Immature natural killer cell (primary cell): ENCODE results near the gene RAP1GAP2. TPM values are rescaled to one million over a fixed set of nuclear protein-coding genes. Genes with fewer than 3 reads are reported as not detected.

Experiments
- DNase-seq, 3 donors: peaks; one replicate each; pipeline ENCODE4 v3.0.0; 2022; ENCODE audit warnings: mixed read lengths in 1 of 3
- H3K27ac Mint-ChIP-seq, 6 donors: one replicate each; pipeline ENCODE4 v1.8.0; 2020; ENCODE audit warnings: mixed read lengths in 6 of 6, mild to moderate bottlenecking in 5 of 6, inconsistent platforms in 4 of 6, moderate library complexity in 3 of 6
- H3K27me3 Mint-ChIP-seq, 3 donors: one replicate each; pipeline ENCODE4 v1.8.0; 2020 to 2021; ENCODE audit warnings: low read depth in 3 of 3, mild to moderate bottlenecking in 3 of 3, mixed read lengths in 3 of 3, moderate library complexity in 3 of 3, inconsistent platforms in 1 of 3
- H3K36me3 Mint-ChIP-seq, 3 donors: one replicate each; pipeline ENCODE4 v1.8.0; 2020; ENCODE audit warnings: mixed read lengths in 3 of 3, inconsistent platforms in 2 of 3, mild to moderate bottlenecking in 2 of 3
- H3K4me1 Mint-ChIP-seq, 2 donors: one replicate each; pipeline ENCODE4 v1.8.0; 2020; ENCODE audit warnings: inconsistent platforms in 2 of 2, mild to moderate bottlenecking in 2 of 2, mixed read lengths in 2 of 2, moderate library complexity in 1 of 2
- H3K4me3 Mint-ChIP-seq, 5 donors: one replicate each; pipeline ENCODE4 v1.8.0; 2020; ENCODE audit warnings: mild to moderate bottlenecking in 5 of 5, mixed read lengths in 5 of 5, inconsistent platforms in 3 of 5, moderate library complexity in 3 of 5
- H3K9me3 Mint-ChIP-seq, 6 donors: one replicate each; pipeline ENCODE4 v1.8.0; 2020; ENCODE audit warnings: mild to moderate bottlenecking in 6 of 6, mixed read lengths in 6 of 6, inconsistent platforms in 4 of 6, moderate library complexity in 3 of 6
- polyA plus RNA-seq, 3 donors: library from polyadenylated mRNA; unstranded; fragments of 300-500 nt; fragmentation: Illumina TruSeq; gene quantifications; one replicate each; pipeline ENCODE4 v1.2.3, GENCODE V29; 2021

The RAP1GAP2 gene
- polyA plus RNA-seq, 3 donors from 2014 or later = 2.5 to 28.9 (median 6.4) TPM

DNA sequence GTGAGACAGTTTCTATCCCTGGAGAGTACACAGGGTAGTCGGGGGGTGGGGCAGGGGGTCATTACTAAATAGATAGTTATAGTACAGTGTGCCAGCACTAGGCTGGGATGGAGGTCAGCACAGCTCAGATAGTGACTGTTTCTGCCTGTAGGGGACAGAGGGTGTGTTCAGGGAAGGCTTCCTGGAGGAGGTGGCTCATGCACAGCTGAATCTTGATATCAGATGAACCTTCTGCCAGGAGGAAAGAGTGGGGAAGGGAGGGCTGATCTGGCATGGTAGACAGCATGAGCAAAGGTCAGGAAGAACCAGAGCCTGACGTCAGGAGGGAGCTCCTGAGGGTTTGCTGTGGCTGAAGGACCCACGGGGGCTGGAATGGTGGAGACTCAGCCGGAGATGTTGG, 210.6 kb downstream of the RAP1GAP2 start:
- H3K9me3 Mint-ChIP-seq = no peaks in the 10 kb centered on the region
- H3K4me3 Mint-ChIP-seq = no peak overlapping the region
- no peak for DNase-seq
- peaks cover 32 to 37% of the 10 kb centered on the region in 2 donors for H3K4me1 Mint-ChIP-seq
- peaks cover 29 to 39% (median 38%) of the 10 kb centered on the region in 3 donors for H3K27me3 Mint-ChIP-seq
- peaks cover 0 to 31% (median 17%) of the 10 kb centered on the region in 3 donors for H3K36me3 Mint-ChIP-seq
- peak overlapping the region in 3 of 6 donors; percentile 1 to 68 (median 14) for H3K27ac Mint-ChIP-seq

DNA sequence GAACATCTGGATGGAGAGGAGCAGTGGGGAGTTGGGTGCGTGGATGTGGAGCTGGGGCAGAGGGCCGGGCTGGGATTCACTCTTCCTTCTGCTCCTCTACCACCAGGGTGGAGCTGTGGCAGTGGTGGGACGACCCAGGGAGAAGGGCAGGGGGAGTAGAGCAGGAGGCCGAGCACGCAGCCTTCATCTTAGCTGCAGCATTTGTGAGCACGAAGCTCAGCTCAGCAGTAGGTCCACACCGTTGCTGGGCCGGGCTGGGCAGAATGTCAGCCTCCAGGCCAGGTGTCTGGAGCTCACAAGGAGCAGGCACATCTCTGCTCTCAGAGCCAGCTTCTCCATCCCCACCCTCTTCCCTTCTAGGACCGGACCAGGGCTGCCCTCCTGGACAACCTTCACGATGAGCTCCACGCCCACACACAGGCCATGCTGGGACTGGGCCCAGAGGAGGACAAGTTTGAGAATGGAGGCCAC, 211.4 kb downstream of the RAP1GAP2 start:
- H3K36me3 Mint-ChIP-seq = peaks cover 0 to 35% (median 19%) of the 10 kb centered on the region in 3 donors
- H3K27ac Mint-ChIP-seq = peak overlapping the region in 2 of 6 donors; percentile 6 to 68
- H3K27me3 Mint-ChIP-seq = peaks cover 29 to 42% (median 38%) of the 10 kb centered on the region in 3 donors
- no peak for DNase-seq
- no peaks in the 10 kb centered on the region for H3K9me3 Mint-ChIP-seq
- H3K4me3 Mint-ChIP-seq = no peak overlapping the region
- H3K4me1 Mint-ChIP-seq = peaks cover 23 to 28% of the 10 kb centered on the region in 2 donors

DNA sequence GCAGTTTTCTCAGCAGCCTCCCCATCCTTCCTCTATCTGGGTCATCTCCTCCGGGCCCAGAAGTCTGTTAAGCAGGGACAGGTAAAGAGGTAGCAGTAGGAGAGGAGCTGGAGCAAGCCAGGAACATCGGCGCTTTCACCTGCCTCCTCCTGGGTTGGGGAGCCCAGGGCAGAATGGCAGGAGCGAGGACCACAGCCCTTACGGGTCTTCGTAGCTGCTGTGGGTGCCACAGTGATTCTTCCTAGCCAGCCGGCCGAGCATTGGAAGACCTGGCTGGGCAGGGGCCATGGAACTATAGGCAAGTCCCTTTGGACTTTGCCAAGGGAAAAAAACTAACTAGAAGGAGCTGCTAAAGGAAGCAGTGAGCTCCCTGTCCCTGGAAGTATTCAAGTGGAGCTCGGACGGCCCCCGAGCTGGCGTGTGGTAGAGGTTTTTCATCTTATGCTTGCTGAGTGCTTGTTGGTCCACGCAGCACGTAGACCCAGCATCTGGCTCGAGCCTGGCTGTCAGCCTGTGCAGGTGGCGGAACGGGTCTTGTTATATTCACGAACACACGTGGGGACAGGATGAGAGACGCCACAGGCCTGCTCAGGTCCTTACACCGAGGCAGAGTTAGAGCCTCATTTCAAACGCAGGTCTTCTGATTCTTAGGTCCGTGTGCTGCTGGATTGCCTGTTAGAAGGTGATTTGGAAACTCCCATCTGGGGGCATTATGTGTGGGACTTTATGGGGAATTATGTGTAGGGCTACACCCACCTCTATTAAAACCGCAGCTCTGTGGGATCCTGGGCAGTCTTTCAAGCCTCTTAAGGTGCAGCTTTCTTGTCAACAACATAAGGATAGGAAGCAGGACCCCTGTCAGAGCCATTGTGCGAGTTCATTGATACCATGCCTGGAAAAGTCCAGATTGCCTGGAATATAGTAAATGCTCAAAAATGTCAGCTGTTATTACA, 212.4 kb downstream of the RAP1GAP2 start:
- peak overlapping the region in 2 of 6 donors; percentile 23 to 39 for H3K27ac Mint-ChIP-seq
- DNase-seq = no peak
- no peaks in the 10 kb centered on the region for H3K9me3 Mint-ChIP-seq
- peaks cover 0 to 38% (median 21%) of the 10 kb centered on the region in 3 donors for H3K36me3 Mint-ChIP-seq
- H3K4me3 Mint-ChIP-seq = no peak overlapping the region
- H3K27me3 Mint-ChIP-seq = peaks cover 26 to 43% (median 39%) of the 10 kb centered on the region in 3 donors
- H3K4me1 Mint-ChIP-seq = peaks cover 14 to 19% of the 10 kb centered on the region in 2 donors

DNA sequence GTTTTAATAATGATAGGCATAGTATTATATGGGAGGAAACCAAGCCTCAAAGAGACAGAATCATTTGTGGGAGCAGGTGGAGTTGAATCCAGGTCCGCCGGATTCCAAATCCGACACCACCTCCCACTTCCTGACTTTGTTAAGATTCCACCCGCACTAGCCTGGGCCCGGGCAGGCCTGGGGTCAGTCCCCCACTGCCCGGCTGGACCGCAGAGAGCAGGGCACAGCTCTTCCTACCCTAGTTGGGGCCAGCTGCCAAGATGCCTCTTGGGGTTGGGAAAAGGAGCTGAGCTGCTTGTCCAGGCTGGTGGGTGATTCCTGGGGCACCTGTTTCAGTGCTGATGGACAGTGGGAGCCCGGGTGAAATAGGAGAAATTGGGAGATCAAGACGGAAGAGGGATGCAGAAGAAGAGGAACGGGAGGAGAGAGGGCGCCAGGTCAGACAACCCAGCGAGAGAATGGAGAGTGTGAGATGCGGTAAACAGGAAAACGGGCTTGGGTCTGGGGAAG, 213.2 kb downstream of the RAP1GAP2 start:
- Mint-ChIP-seq H3K27me3 (peaks cover 26 to 41% (median 39%) of the 10 kb centered on the region in 3 donors), H3K36me3 (peaks cover 3 to 41% (median 21%) of the 10 kb centered on the region in 3 donors), H3K9me3 (no peaks in the 10 kb centered on the region), H3K27ac (peak overlapping the region in 1 of 6 donors; percentile 30), H3K4me3 (no peak overlapping the region), H3K4me1 (peaks cover 6 to 11% of the 10 kb centered on the region in 2 donors)
- no peak for DNase-seq

DNA sequence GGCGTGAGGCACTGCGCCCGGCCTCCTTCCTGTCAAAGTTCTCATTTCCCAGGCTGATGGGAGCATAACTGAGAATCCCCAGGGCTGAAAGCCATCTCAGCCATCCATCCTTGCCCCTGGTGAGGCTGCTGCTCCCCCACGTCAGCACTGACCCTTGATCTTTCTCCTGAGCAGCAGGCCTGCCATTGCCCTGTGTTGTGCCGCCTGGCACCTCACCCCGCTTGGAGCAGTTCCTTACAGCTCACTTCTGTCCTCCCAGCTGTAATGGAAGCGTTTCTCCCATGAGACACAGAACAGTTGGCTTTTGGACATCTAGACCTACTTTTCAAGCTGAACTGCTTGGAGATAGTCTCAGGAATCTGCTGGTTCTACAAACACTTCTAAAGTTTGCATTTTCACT, 215.7 kb downstream of the RAP1GAP2 start:
- Mint-ChIP-seq H3K36me3 (peaks cover 3 to 40% (median 23%) of the 10 kb centered on the region in 3 donors), H3K4me3 (no peak overlapping the region), H3K27me3 (peaks cover 26 to 45% (median 37%) of the 10 kb centered on the region in 3 donors), H3K9me3 (no peaks in the 10 kb centered on the region), H3K27ac (peak overlapping the region in 2 of 6 donors; percentile 7 to 45), H3K4me1 (no peaks in the 10 kb centered on the region)
- no peak for DNase-seq

DNA sequence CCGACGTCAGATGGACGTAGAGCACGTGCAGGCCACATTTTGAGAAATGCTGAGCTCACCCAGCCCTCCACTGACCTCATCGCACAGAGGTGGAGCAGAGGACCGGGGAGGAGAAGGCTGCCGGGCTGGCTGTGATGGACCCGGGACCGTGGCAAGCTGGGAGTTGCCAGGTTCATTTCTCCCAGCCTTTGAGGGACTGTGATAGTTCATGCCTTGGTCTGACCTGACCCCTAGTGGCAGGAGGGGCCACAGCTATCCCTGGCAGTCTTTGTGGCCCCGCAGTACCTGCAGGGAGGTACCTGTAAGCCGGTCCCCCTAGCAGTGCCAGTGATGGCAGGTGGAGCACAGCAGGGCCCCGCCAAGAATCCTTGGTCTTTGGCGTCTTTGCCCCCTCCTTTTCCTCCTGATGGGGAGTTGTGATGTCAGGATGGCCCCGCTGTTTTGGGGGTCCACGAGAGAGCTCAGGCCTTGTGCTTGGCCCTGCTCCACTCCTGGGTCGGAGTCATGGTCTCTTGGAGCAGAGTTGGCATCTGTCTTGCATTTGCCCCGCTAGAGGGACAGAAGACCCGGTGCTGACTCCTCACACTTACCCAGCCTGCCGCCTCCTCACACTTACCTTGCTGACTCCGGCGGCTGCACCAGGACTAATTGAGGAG, 216.8 kb downstream of the RAP1GAP2 start:
- H3K27me3 Mint-ChIP-seq = peaks cover 22 to 51% (median 30%) of the 10 kb centered on the region in 3 donors
- peak in 2 of 3 donors; percentile 30 to 31 for DNase-seq

DNA sequence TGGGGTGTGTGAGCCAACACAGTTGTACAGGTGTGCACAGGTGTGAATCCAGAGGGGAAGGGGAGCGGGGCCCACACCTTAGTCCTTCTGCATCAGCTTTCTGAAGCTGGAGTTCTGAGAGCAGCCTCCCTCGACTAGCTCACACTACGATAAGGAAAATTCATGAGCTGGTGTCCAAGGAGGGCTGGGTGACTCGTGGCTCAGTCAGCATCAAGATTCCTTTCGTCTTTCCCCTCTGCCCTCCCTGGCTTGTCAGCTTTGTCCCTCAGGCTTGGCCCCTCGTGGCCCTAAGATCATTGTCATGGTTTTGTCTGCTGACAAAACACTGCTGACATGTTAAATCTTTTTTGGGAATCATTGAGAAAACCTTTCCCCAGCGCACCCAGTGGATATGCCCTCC, 219.7 kb downstream of the RAP1GAP2 start:
- no peak for DNase-seq
- H3K36me3 Mint-ChIP-seq = peaks cover 7 to 23% (median 12%) of the 10 kb centered on the region in 3 donors

More for the DNA sequence above, 216.8 kb downstream of the RAP1GAP2 start:
- Mint-ChIP-seq H3K36me3 (peaks cover 3 to 28% (median 16%) of the 10 kb centered on the region in 3 donors), H3K9me3 (no peaks in the 10 kb centered on the region), H3K4me3 (peak overlapping the region in 1 of 5 donors; percentile 38), H3K4me1 (no peaks in the 10 kb centered on the region), H3K27ac (peak overlapping the region in 2 of 6 donors; percentile 69 to 85)

DNA sequence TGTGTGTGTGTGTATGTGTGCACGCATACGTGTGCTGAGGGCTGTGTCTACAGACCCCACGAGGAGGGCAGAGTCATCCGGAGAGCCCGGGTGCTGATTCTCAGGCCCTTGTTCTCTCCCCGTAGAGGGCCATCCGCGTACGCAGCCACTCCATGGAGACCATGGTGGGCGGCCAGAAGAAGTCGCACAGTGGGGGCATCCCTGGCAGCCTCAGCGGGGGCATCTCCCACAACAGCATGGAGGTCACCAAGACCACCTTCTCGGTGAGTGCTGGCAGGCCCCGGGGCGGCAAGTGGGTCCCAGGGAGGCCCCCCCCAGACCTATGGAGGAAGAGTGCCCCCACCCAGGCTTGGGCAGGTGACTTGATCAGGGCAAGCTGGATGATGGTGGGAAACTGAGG, 221.7 kb downstream of the RAP1GAP2 start:
- peaks cover 24 to 46% (median 25%) of the 10 kb centered on the region in 3 donors for H3K27me3 Mint-ChIP-seq
- no peak overlapping the region for H3K27ac Mint-ChIP-seq

More for the DNA sequence above, 219.7 kb downstream of the RAP1GAP2 start:
- H3K27me3 Mint-ChIP-seq = peaks cover 23 to 52% (median 29%) of the 10 kb centered on the region in 3 donors
- no peak overlapping the region for H3K4me3 Mint-ChIP-seq
- peak overlapping the region in 2 of 6 donors; percentile 39 to 53 for H3K27ac Mint-ChIP-seq
- H3K4me1 Mint-ChIP-seq = peaks cover 2 to 4% of the 10 kb centered on the region in 2 donors
- no peaks in the 10 kb centered on the region for H3K9me3 Mint-ChIP-seq

DNA sequence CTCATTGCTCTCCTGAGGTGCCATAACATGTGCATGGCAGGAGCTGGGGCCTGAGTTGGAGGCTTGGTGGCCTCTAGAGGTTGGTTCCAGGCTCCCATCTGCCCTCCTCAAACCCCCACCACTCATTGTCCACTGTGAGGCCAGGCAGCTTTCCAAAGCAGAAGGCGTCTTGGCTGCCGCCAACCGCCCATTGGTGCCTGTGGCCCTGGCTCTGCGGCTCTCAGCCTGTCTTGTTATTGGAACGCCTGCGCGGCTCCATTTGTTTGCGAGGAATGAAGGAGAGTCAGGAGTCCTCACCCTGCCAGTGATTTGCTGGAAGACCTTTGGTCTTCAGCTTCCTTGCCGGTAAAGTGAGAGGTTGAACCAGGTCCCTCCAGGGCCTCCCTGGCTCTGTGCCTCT, 223.5 kb downstream of the RAP1GAP2 start:
- Mint-ChIP-seq H3K27ac (peak overlapping the region in 1 of 6 donors; percentile 27), H3K27me3 (peaks cover 29 to 44% (median 35%) of the 10 kb centered on the region in 3 donors), H3K4me3 (no peak overlapping the region), H3K36me3 (peaks cover 34 to 47% (median 40%) of the 10 kb centered on the region in 3 donors), H3K9me3 (no peaks in the 10 kb centered on the region), H3K4me1 (peaks cover 20 to 33% of the 10 kb centered on the region in 2 donors)
- no peak for DNase-seq

More for the DNA sequence above, 221.7 kb downstream of the RAP1GAP2 start:
- no peaks in the 10 kb centered on the region for H3K9me3 Mint-ChIP-seq
- H3K4me1 Mint-ChIP-seq = peaks cover 11 to 24% of the 10 kb centered on the region in 2 donors
- no peak overlapping the region for H3K4me3 Mint-ChIP-seq
- no peak for DNase-seq
- H3K36me3 Mint-ChIP-seq = peaks cover 26 to 36% (median 27%) of the 10 kb centered on the region in 3 donors

DNA sequence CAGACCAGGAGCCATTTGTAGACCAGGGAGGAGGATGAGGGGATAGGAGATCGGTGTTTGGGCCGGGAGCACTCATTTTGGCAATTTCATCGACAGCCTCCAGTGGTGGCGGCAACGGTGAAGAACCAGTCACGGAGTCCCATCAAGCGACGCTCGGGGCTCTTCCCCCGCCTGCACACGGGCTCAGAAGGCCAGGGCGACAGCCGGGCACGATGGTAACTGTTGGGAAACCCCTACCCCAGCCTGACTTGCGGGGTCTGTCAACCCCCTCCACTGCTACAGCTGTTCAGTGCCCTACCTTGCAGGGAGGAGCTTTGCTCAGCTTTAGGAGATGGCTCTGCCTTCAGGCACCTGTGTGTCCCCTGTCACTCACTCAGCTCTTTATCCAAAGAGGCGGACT, 224.1 kb downstream of the RAP1GAP2 start:
- H3K4me1 Mint-ChIP-seq = peaks cover 20 to 34% of the 10 kb centered on the region in 2 donors
- H3K4me3 Mint-ChIP-seq = no peak overlapping the region
- H3K9me3 Mint-ChIP-seq = no peaks in the 10 kb centered on the region
- peaks cover 34 to 45% (median 36%) of the 10 kb centered on the region in 3 donors for H3K36me3 Mint-ChIP-seq
- peaks cover 29 to 44% (median 39%) of the 10 kb centered on the region in 3 donors for H3K27me3 Mint-ChIP-seq
- H3K27ac Mint-ChIP-seq = peak overlapping the region in 1 of 6 donors; percentile 76
- no peak for DNase-seq

DNA sequence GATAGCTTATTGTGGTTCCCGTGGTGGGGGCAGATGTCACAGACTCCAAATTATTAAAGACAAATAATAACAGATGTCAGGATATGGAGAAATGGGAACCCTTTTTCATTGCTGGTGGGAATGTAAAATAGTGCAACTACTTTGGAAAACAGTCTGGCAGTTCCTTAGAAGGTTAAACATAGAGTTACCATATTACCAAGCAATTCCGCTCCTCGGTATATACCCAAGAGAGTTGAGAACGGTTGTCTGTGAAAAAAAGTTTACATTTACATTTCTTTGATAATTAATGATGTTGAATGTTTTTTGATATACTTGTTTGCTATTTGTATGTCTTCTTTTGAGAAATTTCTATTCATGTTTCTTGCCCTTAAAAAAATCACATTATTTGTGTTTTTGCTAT, 226.0 kb downstream of the RAP1GAP2 start:
- H3K27ac Mint-ChIP-seq = peak overlapping the region in 3 of 6 donors; percentile 17 to 44 (median 30)

DNA sequence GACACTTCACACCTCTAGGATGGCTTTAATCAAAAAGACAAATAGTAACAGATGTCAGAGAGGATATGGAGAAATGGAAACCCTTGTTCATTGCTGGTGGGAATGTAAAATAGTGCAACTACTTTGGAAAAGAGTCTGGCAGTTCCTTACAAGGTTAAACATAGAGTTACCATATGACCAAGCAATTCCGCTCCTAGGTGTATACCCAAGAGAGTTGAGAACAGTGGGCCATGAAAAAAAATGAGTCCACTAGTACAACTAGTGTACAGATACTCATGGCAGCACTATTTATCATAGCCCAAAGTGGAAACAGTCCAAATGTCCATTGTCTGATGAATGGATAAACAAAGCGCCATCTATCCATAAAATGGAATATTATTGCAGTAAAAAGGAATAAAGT, 228.1 kb downstream of the RAP1GAP2 start:
- H3K4me3 Mint-ChIP-seq = no peak overlapping the region
- no peaks in the 10 kb centered on the region for H3K9me3 Mint-ChIP-seq
- H3K27ac Mint-ChIP-seq = peak overlapping the region in 3 of 6 donors; percentile 25 to 53 (median 46)
- H3K36me3 Mint-ChIP-seq = peaks cover 41 to 55% (median 42%) of the 10 kb centered on the region in 3 donors
- DNase-seq = no peak
- H3K27me3 Mint-ChIP-seq = peaks cover 23 to 41% (median 38%) of the 10 kb centered on the region in 3 donors
- H3K4me1 Mint-ChIP-seq = peaks cover 20 to 40% of the 10 kb centered on the region in 2 donors

More for the DNA sequence above, 226.0 kb downstream of the RAP1GAP2 start:
- Mint-ChIP-seq H3K27me3 (peaks cover 24 to 39% (median 35%) of the 10 kb centered on the region in 3 donors), H3K4me3 (no peak overlapping the region), H3K9me3 (no peaks in the 10 kb centered on the region), H3K36me3 (peaks cover 34 to 41% (median 36%) of the 10 kb centered on the region in 3 donors), H3K4me1 (peaks cover 20 to 34% of the 10 kb centered on the region in 2 donors)
- no peak for DNase-seq
